GM23248 (cell line): Measurements from ENCODE around the gene NACC1. TPM values are rescaled to one million over a fixed set of nuclear protein-coding genes. Genes with fewer than 3 reads are reported as not detected.

ENCODE experiments used
- DNase-seq: peaks from one replicate; pipeline ENCODE4 v3.0.0-alpha.2; 2015
- H2AFZ ChIP-seq: fragments of 200-600 bp; sonication (generic); 2 replicates; pipeline ENCODE4 v1.6.1; 2016; ENCODE audit warnings: antibody characterized with exemption
- H3F3A ChIP-seq: fragments of 200-600 bp; sonication (generic); 2 replicates; pipeline ENCODE4 v1.6.1; 2016; ENCODE audit warnings: mild to moderate bottlenecking, antibody characterized with exemption, mixed run types; ENCODE audit not compliant: insufficient read depth
- H3K27ac ChIP-seq: fragments of 200-600 bp; sonication (generic); 2 replicates; pipeline ENCODE4 v1.5.1; 2016; ENCODE audit warnings: mild to moderate bottlenecking
- H3K27me3 ChIP-seq: fragments of 200-600 bp; sonication (generic); replicated peaks from 2 replicates; pipeline ENCODE4 v1.6.1; 2016; ENCODE audit warnings: mild to moderate bottlenecking; ENCODE audit not compliant: insufficient read depth
- H3K36me3 ChIP-seq: fragments of 200-600 bp; sonication (generic); 2 replicates; pipeline ENCODE4 v1.6.1; 2016; ENCODE audit warnings: low read depth, mild to moderate bottlenecking
- H3K4me1 ChIP-seq: fragments of 200-600 bp; sonication (generic); 2 replicates; pipeline ENCODE4 v1.6.1; 2016; ENCODE audit warnings: mild to moderate bottlenecking; ENCODE audit not compliant: insufficient read depth
- H3K4me2 ChIP-seq: fragments of 200-600 bp; sonication (generic); one replicate; pipeline ENCODE4 v1.6.1; 2016; ENCODE audit warnings: mild to moderate bottlenecking; ENCODE audit not compliant: unreplicated experiment
- H3K4me3 ChIP-seq: fragments of 200-600 bp; sonication (generic); 2 replicates; pipeline ENCODE4 v1.5.1; 2016; ENCODE audit warnings: mild to moderate bottlenecking
- H3K79me2 ChIP-seq: fragments of 200-600 bp; sonication (generic); 2 replicates; pipeline ENCODE4 v1.6.1; 2016; ENCODE audit warnings: mild to moderate bottlenecking; ENCODE audit not compliant: insufficient read depth
- H3K9ac ChIP-seq: fragments of 200-600 bp; sonication (generic); 2 replicates; pipeline ENCODE4 v1.6.1; 2016; ENCODE audit warnings: mild to moderate bottlenecking
- H3K9me2 ChIP-seq: fragments of 200-600 bp; sonication (generic); 2 replicates; pipeline ENCODE4 v1.6.1; 2016; ENCODE audit warnings: mixed run types, mild to moderate bottlenecking, moderate library complexity; ENCODE audit not compliant: insufficient read depth
- H3K9me3 ChIP-seq: fragments of 200-600 bp; sonication (generic); one replicate; pipeline ENCODE4 v1.6.1; 2017; ENCODE audit warnings: low read depth
- H4K20me1 ChIP-seq: fragments of 200-600 bp; sonication (generic); 2 replicates; pipeline ENCODE4 v1.6.0; 2016; ENCODE audit not compliant: insufficient read depth
- EZH2 ChIP-seq: fragments of 200-600 bp; sonication (generic); IDR thresholded peaks from 2 replicates; pipeline ENCODE4 v1.6.1; 2018; ENCODE audit warnings: antibody characterized with exemption, mild to moderate bottlenecking; ENCODE audit not compliant: insufficient read depth, poor library complexity, severe bottlenecking
- EZH2phosphoT487 ChIP-seq: fragments of 200-600 bp; sonication (generic); IDR thresholded peaks from 2 replicates; pipeline ENCODE4 v1.6.1; 2018; ENCODE audit warnings: antibody characterized with exemption, moderate library complexity, mild to moderate bottlenecking, low read depth; ENCODE audit not compliant: insufficient read depth
- WGBS, 2 experiments: methylation state at CpG; one replicate each; pipeline ENCODE4 v1.1.6; 2015 to 2017; ENCODE audit warnings: low lambda C conversion rate in 2 of 2, low coverage in 1 of 2; ENCODE audit errors: missing lambda C conversion rate in 2 of 2; 5-methylcytosine and 5-hydroxymethylcytosine counted together
- in situ Hi-C: fragments of 300-500 bp; cut with MboI; formaldehyde crosslinking; loops from 2 replicates; pipeline ENCODE4 v1.15.0; 2020
- polyA plus RNA-seq: library from polyadenylated mRNA; unstranded; fragments of >200 nt; fragmentation: Nextera tagmentation; extraction: Ambion mirVana; gene quantifications from 2 replicates; pipeline ENCODE4 v1.2.1, GENCODE V29; 2016
- total RNA-seq: library from RNA; depleted of rRNA; stranded (reverse); fragments of >200 nt; shearing (Covaris generic); gene quantifications from 2 replicates; pipeline ENCODE4 v1.2.3, GENCODE V29; 2014; rRNA removed

Gene NACC1
- total and polyA plus RNA-seq, 2 experiments from 2014 or later: 1.4 to 104 TPM

DNA sequence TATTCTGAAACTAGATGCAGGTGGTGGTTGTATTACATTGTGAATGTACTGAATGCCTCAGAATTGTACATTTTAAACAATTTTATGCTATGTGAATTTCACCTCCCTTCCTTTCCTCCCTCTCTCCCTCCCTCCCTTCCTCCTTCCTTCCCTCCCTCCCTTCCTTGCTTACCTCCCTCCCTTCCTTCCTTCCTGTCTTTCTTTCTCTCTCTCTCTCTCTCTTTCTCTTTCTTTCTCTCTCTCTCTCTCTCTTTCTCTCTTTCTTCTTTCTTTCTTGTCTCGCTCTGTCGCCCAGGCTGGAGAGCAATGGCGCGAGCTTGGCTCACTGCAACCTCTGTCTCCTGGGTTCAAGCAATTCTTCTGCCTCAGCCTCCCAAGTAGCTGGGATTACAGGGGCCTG, 69.4 kb downstream of the NACC1 start:
- no peak for TF ChIP-seq EZH2
- TF ChIP-seq EZH2phosphoT487: no peak
- no peak overlapping the region for H3K4me2 ChIP-seq
- no peak overlapping the region for H2AFZ ChIP-seq
- H3K36me3 ChIP-seq: no peaks in the 10 kb centered on the region
- no peaks in the 10 kb centered on the region for H3K27me3 ChIP-seq
- DNase-seq: no peak
- no peak overlapping the region for H3K9ac ChIP-seq
- H3K79me2 ChIP-seq: no peaks in the 10 kb centered on the region
- no peak overlapping the region for H3K27ac ChIP-seq
- H3F3A ChIP-seq: no peaks in the 10 kb centered on the region
- no peaks in the 10 kb centered on the region for H3K4me1 ChIP-seq
- no peaks in the 10 kb centered on the region for H3K9me3 ChIP-seq
- H3K4me3 ChIP-seq: no peak overlapping the region
- no peaks in the 10 kb centered on the region for H3K9me2 ChIP-seq
- H4K20me1 ChIP-seq: no peaks in the 10 kb centered on the region
- in situ Hi-C loops: no loop called here
- WGBS, 2 experiments: 95 to 98% methylated on average over 4 of the region's 4 CpGs

DNA sequence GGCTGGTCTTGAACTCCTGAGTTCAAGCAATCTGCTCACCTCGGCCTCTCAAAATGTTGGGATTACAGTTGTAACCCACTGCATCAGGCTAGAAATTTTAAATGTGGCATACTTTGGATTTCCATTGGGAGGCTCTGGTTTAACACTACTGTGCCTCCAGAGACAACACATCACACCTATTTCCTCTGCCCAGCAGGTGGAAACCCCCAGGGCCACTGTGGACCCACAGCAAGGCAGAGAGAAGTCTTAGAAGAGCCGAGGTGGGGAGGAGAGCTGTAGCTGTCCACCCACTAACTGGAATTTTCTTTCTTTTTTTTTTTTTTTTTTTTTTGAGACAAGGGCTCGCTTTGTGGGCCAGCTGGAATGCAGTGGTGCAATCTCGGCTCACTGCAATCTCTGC, 71.5 kb downstream of the NACC1 start:
- no peak for DNase-seq
- Histone ChIP-seq H3K9me3 (no peaks in the 10 kb centered on the region), H3K4me3 (no peak overlapping the region), H3K4me2 (no peak overlapping the region), H3K79me2 (no peaks in the 10 kb centered on the region), H3K9me2 (no peaks in the 10 kb centered on the region), H3K36me3 (no peaks in the 10 kb centered on the region), H3K9ac (no peak overlapping the region), H3F3A (no peaks in the 10 kb centered on the region), H2AFZ (no peak overlapping the region), H3K4me1 (no peaks in the 10 kb centered on the region), H3K27me3 (no peaks in the 10 kb centered on the region), H3K27ac (no peak overlapping the region), H4K20me1 (no peaks in the 10 kb centered on the region)
- TF ChIP-seq EZH2phosphoT487: no peak
- TF ChIP-seq EZH2: no peak
- WGBS, 2 experiments: 90 to 97% methylated on average over 4 of the region's 4 CpGs
- in situ Hi-C loops: no loop called here

Other genes starting within 250 kb of the NACC1 start
- 35.4 and 40.9 TPM in 2 replicates for gene DNASE2, start 236.8 kb upstream of the NACC1 start, total RNA-seq
- gene DNASE2, start 236.8 kb upstream of the NACC1 start, polyA plus RNA-seq: 51.7 and 52.4 TPM in 2 replicates
- 0.11 TPM in 1 of 2 replicates, not detected in the other for gene KLF1, start 231.1 kb upstream of the NACC1 start, total RNA-seq
- gene KLF1, start 231.1 kb upstream of the NACC1 start, polyA plus RNA-seq: not detected in 2 replicates
- 22.5 and 30.0 TPM in 2 replicates for gene GCDH, start 227.1 kb upstream of the NACC1 start, total RNA-seq
- 20.0 and 20.7 TPM in 2 replicates for gene GCDH, start 227.1 kb upstream of the NACC1 start, polyA plus RNA-seq
- gene SYCE2, start 199.0 kb upstream of the NACC1 start, total RNA-seq: 0.25 TPM in 1 of 2 replicates, not detected in the other
- 0.49 and 0.56 TPM in 2 replicates for gene SYCE2, start 199.0 kb upstream of the NACC1 start, polyA plus RNA-seq
- gene FARSA, start 184.6 kb upstream of the NACC1 start, total RNA-seq: 33.5 and 39.2 TPM in 2 replicates
- 79.9 and 83.4 TPM in 2 replicates for gene FARSA, start 184.6 kb upstream of the NACC1 start, polyA plus RNA-seq
- gene CALR, start 179.7 kb upstream of the NACC1 start, total RNA-seq: 1,238 and 1,432 TPM in 2 replicates
- gene CALR, start 179.7 kb upstream of the NACC1 start, polyA plus RNA-seq: 1,015 and 1,067 TPM in 2 replicates
- gene RAD23A, start 172.4 kb upstream of the NACC1 start, total RNA-seq: 88.5 and 107 TPM in 2 replicates
- gene RAD23A, start 172.4 kb upstream of the NACC1 start, polyA plus RNA-seq: 177 and 182 TPM in 2 replicates
- 41.6 and 48.4 TPM in 2 replicates for gene GADD45GIP1, start 161.0 kb upstream of the NACC1 start, total RNA-seq
- gene GADD45GIP1, start 161.0 kb upstream of the NACC1 start, polyA plus RNA-seq: 132 and 136 TPM in 2 replicates
- not detected in 2 replicates for gene DAND5, start 148.7 kb upstream of the NACC1 start, total RNA-seq
- not detected in 2 replicates for gene DAND5, start 148.7 kb upstream of the NACC1 start, polyA plus RNA-seq
- gene NFIX, start 122.8 kb upstream of the NACC1 start, total RNA-seq: 71.0 and 81.4 TPM in 2 replicates
- gene NFIX, start 122.8 kb upstream of the NACC1 start, polyA plus RNA-seq: 59.2 and 60.8 TPM in 2 replicates
- gene LYL1, start 15.4 kb upstream of the NACC1 start, total RNA-seq: not detected in 2 replicates
- 0.18 TPM in 1 of 2 replicates, not detected in the other for gene LYL1, start 15.4 kb upstream of the NACC1 start, polyA plus RNA-seq
- 30.4 and 33.0 TPM in 2 replicates for gene TRMT1, start 1.5 kb upstream of the NACC1 start, total RNA-seq
- gene TRMT1, start 1.5 kb upstream of the NACC1 start, polyA plus RNA-seq: 27.0 and 31.8 TPM in 2 replicates
- gene STX10, start 32.1 kb downstream of the NACC1 start, total RNA-seq: 56.4 and 80.5 TPM in 2 replicates
- 55.6 and 62.4 TPM in 2 replicates for gene STX10, start 32.1 kb downstream of the NACC1 start, polyA plus RNA-seq
- gene IER2, start 32.1 kb downstream of the NACC1 start, total RNA-seq: 27.8 and 30.4 TPM in 2 replicates
- gene IER2, start 32.1 kb downstream of the NACC1 start, polyA plus RNA-seq: 84.0 and 88.6 TPM in 2 replicates